Gastroesophageal sphincter (tissue), 4 donors: Measurements from ENCODE around the gene DYNLT3. TPM values are rescaled to one million over a fixed set of nuclear protein-coding genes. Genes with fewer than 3 reads are reported as not detected.

Experiments
- ATAC-seq: fragments of 150-250 bp; one replicate; pipeline ENCODE4 v1.9.1; 2016; ENCODE audit warnings: mild to moderate bottlenecking, moderate library complexity
- H3K27ac ChIP-seq, 4 donors: fragments of 200-600 bp; sonication (generic) in 3 of 4; 1 replicate in 3 of 4; 2 replicates in 1 of 4; pipeline ENCODE4 v1.5.1; 2016 to 2019
- H3K27me3 ChIP-seq: fragments of 200-600 bp; sonication (generic); one replicate; pipeline ENCODE4 v1.5.1; 2019
- H3K36me3 ChIP-seq, 2 donors: fragments of 200-600 bp; sonication (generic); one replicate each; pipeline ENCODE4 v1.5.1; 2019; ENCODE audit warnings: control low read depth in 1 of 2
- H3K4me1 ChIP-seq, 3 donors: fragments of 200-600 bp; sonication (generic); 1 replicate in 2 of 3; 2 replicates in 1 of 3; pipeline ENCODE4 v1.5.1; 2016 to 2019; ENCODE audit warnings: control low read depth in 2 of 3
- H3K4me3 ChIP-seq, 2 donors: fragments of 200-600 bp; sonication (generic); one replicate each; pipeline ENCODE4 v1.5.1; 2019; ENCODE audit warnings: mild to moderate bottlenecking in 1 of 2, moderate library complexity in 1 of 2
- H3K9me3 ChIP-seq, 3 donors: fragments of 200-600 bp; sonication (generic); one replicate each; pipeline ENCODE4 v1.5.1; 2017 to 2019; ENCODE audit warnings: control low read depth in 2 of 3
- EP300 ChIP-seq: sonication (generic); formaldehyde crosslinking; IDR thresholded peaks from one replicate; pipeline ENCODE4 v1.6.1; 2017; ENCODE audit warnings: antibody characterized with exemption, mild to moderate bottlenecking
- POLR2A ChIP-seq, 2 donors: fragments of 450-650 bp; IDR thresholded peaks; one replicate each; pipeline ENCODE4 v1.6.1; 2017; ENCODE audit warnings: antibody characterized with exemption in 2 of 2, mild to moderate bottlenecking in 2 of 2, moderate library complexity in 1 of 2
- POLR2AphosphoS5 ChIP-seq: sonication (generic); formaldehyde crosslinking; IDR thresholded peaks from one replicate; pipeline ENCODE4 v1.6.1; 2017; ENCODE audit warnings: antibody characterized with exemption
- WGBS, 2 donors: methylation state at CpG; one replicate each; pipeline ENCODE4 v1.1.5; 2018; ENCODE audit warnings: low coverage in 1 of 2; 5-methylcytosine and 5-hydroxymethylcytosine counted together
- total RNA-seq, 4 donors: library from RNA; depleted of rRNA; stranded (reverse); fragments of >200 nt; gene quantifications; one replicate each; pipeline ENCODE4 v1.1.0, GENCODE V29; 2016
- TF ChIP-seq, protein P1 (sequence below), 4 experiments: fragments of 200-600 bp in 2 of 4; fragments of 450-650 bp in 2 of 4; sonication (generic) in 1 of 4; IDR thresholded peaks; one replicate each; pipeline ENCODE4 v1.5.1; 2017 to 2019; ENCODE audit warnings: antibody characterized with exemption in 4 of 4, mild to moderate bottlenecking in 2 of 4, moderate library complexity in 2 of 4

Gene DYNLT3
- total RNA-seq, 4 donors from 2014 or later: 39.8 to 71.2 (median 61.1) TPM

DNA sequence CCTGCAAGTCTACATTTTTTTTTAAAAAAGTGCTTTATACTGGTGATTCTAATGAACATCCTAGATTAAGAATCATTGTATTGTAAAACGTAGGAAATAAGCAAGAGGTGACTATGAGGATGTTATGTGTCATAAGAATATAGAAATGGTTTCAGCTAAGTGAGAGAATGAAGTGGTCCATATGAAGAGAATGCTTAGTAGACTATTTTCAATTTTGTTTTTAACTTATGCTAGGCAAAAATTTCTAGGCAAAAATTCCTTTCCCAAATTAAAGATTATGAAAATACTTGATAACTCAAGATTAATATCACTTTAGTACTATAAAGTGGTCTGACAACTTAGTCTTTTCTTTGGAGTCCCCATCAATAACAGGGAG lies 825 bp downstream of the DYNLT3 start:
- peaks cover 0 to 2% of the 10 kb centered on the region in 2 donors for H3K36me3 ChIP-seq
- 27 to 33% methylated on average over 1 of the region's 1 CpG for WGBS, 2 donors
- peak overlapping the region; percentile 86 to 98 (median 90) for H3K27ac ChIP-seq
- H3K27me3 ChIP-seq: no peaks in the 10 kb centered on the region
- TF ChIP-seq POLR2AphosphoS5 (no peak), EP300 (no peak), POLR2A (IDR thresholded peaks at IDR 0.05) (no peak)
- TF ChIP-seq, protein P1, sequence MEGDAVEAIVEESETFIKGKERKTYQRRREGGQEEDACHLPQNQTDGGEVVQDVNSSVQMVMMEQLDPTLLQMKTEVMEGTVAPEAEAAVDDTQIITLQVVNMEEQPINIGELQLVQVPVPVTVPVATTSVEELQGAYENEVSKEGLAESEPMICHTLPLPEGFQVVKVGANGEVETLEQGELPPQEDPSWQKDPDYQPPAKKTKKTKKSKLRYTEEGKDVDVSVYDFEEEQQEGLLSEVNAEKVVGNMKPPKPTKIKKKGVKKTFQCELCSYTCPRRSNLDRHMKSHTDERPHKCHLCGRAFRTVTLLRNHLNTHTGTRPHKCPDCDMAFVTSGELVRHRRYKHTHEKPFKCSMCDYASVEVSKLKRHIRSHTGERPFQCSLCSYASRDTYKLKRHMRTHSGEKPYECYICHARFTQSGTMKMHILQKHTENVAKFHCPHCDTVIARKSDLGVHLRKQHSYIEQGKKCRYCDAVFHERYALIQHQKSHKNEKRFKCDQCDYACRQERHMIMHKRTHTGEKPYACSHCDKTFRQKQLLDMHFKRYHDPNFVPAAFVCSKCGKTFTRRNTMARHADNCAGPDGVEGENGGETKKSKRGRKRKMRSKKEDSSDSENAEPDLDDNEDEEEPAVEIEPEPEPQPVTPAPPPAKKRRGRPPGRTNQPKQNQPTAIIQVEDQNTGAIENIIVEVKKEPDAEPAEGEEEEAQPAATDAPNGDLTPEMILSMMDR (IDR thresholded peaks at IDR 0.05): no peak
- H3K4me3 ChIP-seq: peak overlapping the region; percentile 81 to 98
- H3K9me3 ChIP-seq: no peaks in the 10 kb centered on the region
- no peak for ATAC-seq
- H3K4me1 ChIP-seq: peaks cover 0 to 16% (median 0%) of the 10 kb centered on the region in 3 donors

DNA sequence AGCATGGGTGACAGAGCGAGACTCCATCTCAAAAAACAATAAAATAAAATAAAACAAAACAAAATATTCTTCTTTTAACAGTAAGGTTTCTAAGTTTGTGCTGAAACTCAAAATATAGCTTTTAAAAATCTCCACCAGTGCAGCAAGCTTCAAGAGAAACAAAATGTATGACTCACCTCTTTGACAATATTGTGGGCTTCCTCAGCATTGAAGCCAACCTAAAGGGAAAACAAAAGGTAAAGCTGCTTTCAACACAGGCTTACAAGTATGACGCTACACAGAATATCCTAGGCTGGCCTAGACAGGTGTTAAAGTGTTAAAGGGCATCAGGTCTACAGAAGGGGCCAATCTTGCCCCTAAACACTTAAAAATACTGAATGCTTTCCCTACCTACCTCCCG lies 1.2 kb downstream of the DYNLT3 start:
- no peak for ATAC-seq
- Histone ChIP-seq H3K27me3 (no peaks in the 10 kb centered on the region), H3K9me3 (no peaks in the 10 kb centered on the region), H3K4me1 (peaks cover 0 to 16% (median 0%) of the 10 kb centered on the region in 3 donors), H3K27ac (peak overlapping the region in 3 of 4 donors; percentile 86 to 91 (median 90)), H3K36me3 (peaks cover 0 to 6% of the 10 kb centered on the region in 2 donors), H3K4me3 (peak overlapping the region in 1 of 2 donors; percentile 81)
- TF ChIP-seq POLR2A (IDR thresholded peaks at IDR 0.05): no peak
- no peak for TF ChIP-seq POLR2AphosphoS5
- TF ChIP-seq EP300: no peak
- TF ChIP-seq, protein P1 (IDR thresholded peaks at IDR 0.05): no peak
- WGBS, 2 donors: 42 to 79% methylated on average over 2 of the region's 3 CpGs

DNA sequence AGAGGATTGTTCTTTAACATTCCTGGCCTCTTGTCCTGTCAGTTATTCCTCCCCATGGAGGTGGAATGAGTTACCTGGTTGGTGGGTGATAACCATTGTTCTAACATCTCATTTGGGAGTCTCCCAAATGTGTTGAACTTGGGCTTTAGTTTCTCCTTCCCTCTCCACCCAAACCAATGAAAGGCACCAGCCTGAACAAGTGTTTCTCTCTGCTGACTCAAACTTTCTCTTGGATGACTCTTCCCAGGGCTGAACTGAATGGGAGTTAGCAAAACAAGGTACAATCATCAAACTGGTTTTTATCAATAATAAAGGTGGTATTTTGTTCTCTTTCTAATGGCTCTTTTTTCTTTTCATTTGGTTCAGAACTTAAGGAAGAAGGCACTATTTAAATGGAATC lies 2.7 kb downstream of the DYNLT3 start:
- peaks cover 0 to 11% of the 10 kb centered on the region in 2 donors for H3K36me3 ChIP-seq
- no peaks in the 10 kb centered on the region for H3K9me3 ChIP-seq
- no peak for ATAC-seq
- H3K4me1 ChIP-seq: peaks cover 0 to 16% (median 0%) of the 10 kb centered on the region in 3 donors
- H3K4me3 ChIP-seq: no peak overlapping the region
- no peak for TF ChIP-seq POLR2AphosphoS5
- TF ChIP-seq POLR2A (IDR thresholded peaks at IDR 0.05): no peak
- TF ChIP-seq EP300: no peak
- TF ChIP-seq, protein P1 (IDR thresholded peaks at IDR 0.05): no peak
- H3K27ac ChIP-seq: no peak overlapping the region
- H3K27me3 ChIP-seq: no peaks in the 10 kb centered on the region

DNA sequence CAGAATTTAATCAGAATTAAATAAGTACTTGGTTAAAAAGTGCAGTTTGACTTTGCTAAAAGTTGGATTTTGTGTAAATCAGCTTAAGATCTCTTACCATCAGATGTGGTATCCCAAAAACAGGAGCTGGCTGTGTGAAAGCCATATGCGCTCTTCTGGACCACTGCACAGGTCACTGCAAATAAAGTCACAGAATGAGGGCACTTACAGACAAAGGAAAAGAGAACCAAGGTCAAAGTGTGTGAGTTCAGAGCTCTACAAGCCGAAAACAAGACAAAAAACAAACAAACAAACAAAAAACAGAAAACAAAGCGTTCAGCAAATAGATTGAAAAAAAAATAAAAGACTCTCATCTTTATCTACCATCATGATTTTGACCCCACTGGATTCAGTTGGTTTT lies 6.4 kb downstream of the DYNLT3 start:
- 35% methylated on average over 3 of the region's 3 CpGs; no CpG with 5 or more reads in 1 of the 2 donors for WGBS, 2 donors
- ATAC-seq: no peak
- Histone ChIP-seq H3K4me1 (peaks cover 0 to 16% (median 0%) of the 10 kb centered on the region in 3 donors), H3K27me3 (no peaks in the 10 kb centered on the region), H3K9me3 (no peaks in the 10 kb centered on the region), H3K36me3 (peaks cover 0 to 35% of the 10 kb centered on the region in 2 donors), H3K27ac (no peak overlapping the region), H3K4me3 (no peak overlapping the region)
- TF ChIP-seq, protein P1 (IDR thresholded peaks at IDR 0.05): no peak
- TF ChIP-seq POLR2AphosphoS5: no peak
- no peak for TF ChIP-seq EP300
- no peak for TF ChIP-seq POLR2A (IDR thresholded peaks at IDR 0.05)

DNA sequence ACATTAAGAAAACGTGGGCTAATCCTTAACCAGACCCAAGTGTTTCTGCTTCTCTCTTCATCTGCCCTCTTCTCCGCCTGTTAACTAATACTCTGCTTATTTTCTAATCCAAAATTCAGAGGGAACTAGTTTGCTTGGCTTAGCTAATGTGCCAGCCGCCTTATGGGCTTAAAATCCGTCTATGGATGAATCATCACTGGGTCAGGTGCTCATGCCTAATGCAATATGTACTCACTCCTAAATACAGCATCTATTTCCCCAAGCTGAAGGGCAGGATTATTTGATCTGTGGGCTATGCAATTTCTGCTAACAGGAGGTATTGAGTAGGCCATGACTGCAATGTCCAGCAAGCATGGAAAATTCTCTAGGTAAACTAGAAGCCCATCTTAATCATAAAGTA lies 12.4 kb downstream of the DYNLT3 start:
- no peak for ATAC-seq
- TF ChIP-seq EP300 (no peak), POLR2A (IDR thresholded peaks at IDR 0.05) (no peak), POLR2AphosphoS5 (no peak)
- TF ChIP-seq, protein P1 (IDR thresholded peaks at IDR 0.05): no peak
- no peaks in the 10 kb centered on the region for H3K27me3 ChIP-seq
- H3K36me3 ChIP-seq: peaks cover 0 to 29% of the 10 kb centered on the region in 2 donors
- H3K4me3 ChIP-seq: no peak overlapping the region
- no peaks in the 10 kb centered on the region for H3K4me1 ChIP-seq
- no peak overlapping the region for H3K27ac ChIP-seq
- WGBS, 2 donors: 36 to 100% methylated on average over 1 to 3 of the region's 4 CpGs
- no peaks in the 10 kb centered on the region for H3K9me3 ChIP-seq
